ENCODE measurements around the gene PRKCE. TPM values are rescaled to one million over a fixed set of nuclear protein-coding genes. Genes with fewer than 3 reads are reported as not detected.

The PRKCE gene
- total RNA-seq, 4 donors from 2014 or later, result 5.9 to 21.2 (median 18.5) TPM

GRCh38 chr2:45946023-45946422 lies 294.5 kb downstream of the PRKCE start:
- TF ChIP-seq POLR2AphosphoS5 (IDR thresholded peaks at IDR 0.05) (no peak), POLR2A (IDR thresholded peaks at IDR 0.05) (no peak), CTCF (IDR thresholded peaks at IDR 0.05) (no peak), EP300 (IDR thresholded peaks at IDR 0.05) (no peak)
- H3K4me1 ChIP-seq, result peaks cover 5 to 47% (median 7%) of the 10 kb centered on the region in 3 donors
- H3K36me3 ChIP-seq, result no peaks in the 10 kb centered on the region
- ATAC-seq, result no peak
- H3K27ac ChIP-seq, result no peak overlapping the region
- WGBS, 2 donors (ENCODE audit: low coverage in 1 of 2), result 67 to 70% methylated on average over 1 to 3 of the region's 3 CpGs
- no peak overlapping the region for H3K4me3 ChIP-seq
- H3K9me3 ChIP-seq, result no peaks in the 10 kb centered on the region
- no peaks in the 10 kb centered on the region for H3K27me3 ChIP-seq

GRCh38 chr2:45950606-45951005 lies 299.1 kb downstream of the PRKCE start:
- WGBS, 2 donors (ENCODE audit: low coverage in 1 of 2), result 83 to 96% methylated on average over 4 to 5 of the region's 5 CpGs
- Histone ChIP-seq H3K27me3 (no peaks in the 10 kb centered on the region), H3K4me3 (no peak overlapping the region), H3K4me1 (peaks cover 0 to 8% (median 0%) of the 10 kb centered on the region in 3 donors), H3K9me3 (no peaks in the 10 kb centered on the region), H3K27ac (no peak overlapping the region), H3K36me3 (no peaks in the 10 kb centered on the region)
- no peak for TF ChIP-seq CTCF (IDR thresholded peaks at IDR 0.05)
- no peak for TF ChIP-seq EP300 (IDR thresholded peaks at IDR 0.05)
- no peak for TF ChIP-seq POLR2AphosphoS5 (IDR thresholded peaks at IDR 0.05)
- no peak for TF ChIP-seq POLR2A (IDR thresholded peaks at IDR 0.05)
- no peak for ATAC-seq

GRCh38 chr2:45951025-45951727 lies 299.7 kb downstream of the PRKCE start:
- Histone ChIP-seq H3K4me3 (no peak overlapping the region), H3K9me3 (no peaks in the 10 kb centered on the region), H3K27ac (no peak overlapping the region), H3K27me3 (no peaks in the 10 kb centered on the region), H3K4me1 (peaks cover 0 to 4% (median 0%) of the 10 kb centered on the region in 3 donors), H3K36me3 (no peaks in the 10 kb centered on the region)
- WGBS, 2 donors (ENCODE audit: low coverage in 1 of 2), result 100% methylated on average over 1 of the region's 7 CpGs; no CpG with 5 or more reads in 1 of the 2 donors
- no peak for ATAC-seq
- TF ChIP-seq CTCF (IDR thresholded peaks at IDR 0.05), result no peak
- TF ChIP-seq EP300 (IDR thresholded peaks at IDR 0.05), result no peak
- no peak for TF ChIP-seq POLR2A (IDR thresholded peaks at IDR 0.05)
- TF ChIP-seq POLR2AphosphoS5 (IDR thresholded peaks at IDR 0.05), result no peak

- Histone ChIP-seq H3K27ac (no peak overlapping the region), H3K27me3 (no peaks in the 10 kb centered on the region), H3K4me3 (no peak overlapping the region), H3K4me1 (no peaks in the 10 kb centered on the region), H3K9me3 (no peaks in the 10 kb centered on the region), H3K36me3 (no peaks in the 10 kb centered on the region)
- WGBS, 2 donors (ENCODE audit: low coverage in 1 of 2), result 88 to 92% methylated on average over 4 of the region's 4 CpGs
- ATAC-seq, result no peak
- TF ChIP-seq POLR2AphosphoS5 (IDR thresholded peaks at IDR 0.05), result no peak
- TF ChIP-seq POLR2A (IDR thresholded peaks at IDR 0.05), result no peak
- no peak for TF ChIP-seq EP300 (IDR thresholded peaks at IDR 0.05)
- no peak for TF ChIP-seq CTCF (IDR thresholded peaks at IDR 0.05)
Measured at GRCh38 chr2:45952591-45952990, 301.1 kb downstream of the PRKCE start.

GRCh38 chr2:45953376-45954027 lies 302.0 kb downstream of the PRKCE start:
- no peak for ATAC-seq
- no peaks in the 10 kb centered on the region for H3K27me3 ChIP-seq
- no peak overlapping the region for H3K27ac ChIP-seq
- TF ChIP-seq POLR2AphosphoS5 (IDR thresholded peaks at IDR 0.05) (no peak), POLR2A (IDR thresholded peaks at IDR 0.05) (no peak), CTCF (IDR thresholded peaks at IDR 0.05) (no peak), EP300 (IDR thresholded peaks at IDR 0.05) (no peak)
- H3K4me3 ChIP-seq, result no peak overlapping the region
- 87% methylated on average over 9 to 11 of the region's 11 CpGs for WGBS, 2 donors (ENCODE audit: low coverage in 1 of 2)
- H3K9me3 ChIP-seq, result no peaks in the 10 kb centered on the region
- no peaks in the 10 kb centered on the region for H3K36me3 ChIP-seq
- H3K4me1 ChIP-seq, result no peaks in the 10 kb centered on the region
